ENCODE data around the gene MYCBPAP.

DNA sequence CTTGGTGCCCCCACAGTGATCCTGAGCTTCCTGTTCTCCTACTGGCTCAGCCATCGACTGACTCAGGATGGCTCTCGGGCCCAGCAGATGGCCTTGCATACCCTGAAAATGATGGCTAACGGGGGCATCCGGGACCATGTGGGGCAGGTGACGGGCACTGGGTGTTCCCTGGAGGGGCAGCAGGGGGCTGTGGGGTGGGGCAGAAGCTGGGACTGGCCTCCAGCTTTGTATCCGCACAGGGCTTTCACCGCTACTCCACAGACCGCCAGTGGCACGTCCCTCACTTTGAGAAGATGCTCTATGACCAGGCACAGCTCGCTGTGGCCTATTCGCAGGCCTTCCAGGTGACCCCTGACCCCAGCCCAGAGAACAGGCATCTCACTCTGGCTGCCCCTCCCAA is 41.7 kb downstream of the MYCBPAP start:
- TF ChIP-seq, protein P1, sequence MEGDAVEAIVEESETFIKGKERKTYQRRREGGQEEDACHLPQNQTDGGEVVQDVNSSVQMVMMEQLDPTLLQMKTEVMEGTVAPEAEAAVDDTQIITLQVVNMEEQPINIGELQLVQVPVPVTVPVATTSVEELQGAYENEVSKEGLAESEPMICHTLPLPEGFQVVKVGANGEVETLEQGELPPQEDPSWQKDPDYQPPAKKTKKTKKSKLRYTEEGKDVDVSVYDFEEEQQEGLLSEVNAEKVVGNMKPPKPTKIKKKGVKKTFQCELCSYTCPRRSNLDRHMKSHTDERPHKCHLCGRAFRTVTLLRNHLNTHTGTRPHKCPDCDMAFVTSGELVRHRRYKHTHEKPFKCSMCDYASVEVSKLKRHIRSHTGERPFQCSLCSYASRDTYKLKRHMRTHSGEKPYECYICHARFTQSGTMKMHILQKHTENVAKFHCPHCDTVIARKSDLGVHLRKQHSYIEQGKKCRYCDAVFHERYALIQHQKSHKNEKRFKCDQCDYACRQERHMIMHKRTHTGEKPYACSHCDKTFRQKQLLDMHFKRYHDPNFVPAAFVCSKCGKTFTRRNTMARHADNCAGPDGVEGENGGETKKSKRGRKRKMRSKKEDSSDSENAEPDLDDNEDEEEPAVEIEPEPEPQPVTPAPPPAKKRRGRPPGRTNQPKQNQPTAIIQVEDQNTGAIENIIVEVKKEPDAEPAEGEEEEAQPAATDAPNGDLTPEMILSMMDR (IDR thresholded peaks at IDR 0.05): no peak
- TF ChIP-seq POLR2A (IDR thresholded peaks at IDR 0.05): no peak
